ENCODE data around the gene MEX3D.

The MEX3D gene

DNA sequence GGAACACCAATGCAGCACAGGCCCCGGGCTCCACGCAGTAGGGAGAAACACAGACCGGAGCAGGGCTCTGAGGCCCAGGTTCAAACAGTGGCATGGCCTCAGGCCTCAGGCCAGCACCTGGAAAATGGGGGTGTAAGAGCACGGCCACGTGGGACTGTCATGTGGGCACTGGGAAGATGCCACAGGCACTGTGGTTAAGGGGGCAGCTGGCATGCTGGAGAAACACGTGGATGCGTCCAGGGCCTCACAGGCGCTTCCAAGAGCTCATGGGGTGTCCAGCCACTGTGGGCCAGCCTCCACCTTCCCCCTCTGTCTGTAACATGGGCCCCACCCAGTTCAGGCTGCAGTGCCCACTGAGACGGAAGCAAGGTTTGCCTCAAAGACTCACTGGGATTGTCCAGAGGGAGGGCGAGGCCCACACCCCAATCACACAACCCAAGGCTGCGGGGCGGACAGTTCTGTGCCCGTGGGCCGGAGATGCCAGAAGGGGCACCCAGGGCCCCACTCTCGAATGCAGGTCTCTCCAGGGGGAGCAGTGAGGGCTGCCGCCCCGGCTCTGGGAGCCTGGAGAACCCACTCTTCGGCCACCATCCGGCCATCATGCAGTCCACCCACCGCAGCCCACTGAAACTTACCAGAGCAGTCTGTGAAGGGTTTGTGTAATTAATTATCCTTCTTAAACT, 30.8 kb upstream of the MEX3D start:
- no peak overlapping the region for H3K27ac ChIP-seq
- DNase-seq (ENCODE audit: low read depth, low spot score) = no peak

DNA sequence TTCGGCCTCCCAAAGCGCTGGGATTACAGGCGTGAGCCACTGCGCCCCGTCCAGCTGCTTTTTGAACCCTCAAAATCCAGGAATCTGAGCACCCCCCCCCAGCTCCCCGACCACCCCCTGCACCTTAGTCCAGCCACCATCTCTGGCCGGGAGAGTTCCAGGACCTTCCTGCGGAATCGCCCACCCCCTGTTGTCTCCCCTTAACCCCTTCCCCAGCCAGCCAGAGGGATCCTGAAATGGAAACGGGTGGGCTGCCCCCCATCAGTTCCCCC, 25.3 kb upstream of the MEX3D start:
- no peak for DNase-seq (ENCODE audit: low read depth, low spot score)
- H3K27ac ChIP-seq = no peak overlapping the region

DNA sequence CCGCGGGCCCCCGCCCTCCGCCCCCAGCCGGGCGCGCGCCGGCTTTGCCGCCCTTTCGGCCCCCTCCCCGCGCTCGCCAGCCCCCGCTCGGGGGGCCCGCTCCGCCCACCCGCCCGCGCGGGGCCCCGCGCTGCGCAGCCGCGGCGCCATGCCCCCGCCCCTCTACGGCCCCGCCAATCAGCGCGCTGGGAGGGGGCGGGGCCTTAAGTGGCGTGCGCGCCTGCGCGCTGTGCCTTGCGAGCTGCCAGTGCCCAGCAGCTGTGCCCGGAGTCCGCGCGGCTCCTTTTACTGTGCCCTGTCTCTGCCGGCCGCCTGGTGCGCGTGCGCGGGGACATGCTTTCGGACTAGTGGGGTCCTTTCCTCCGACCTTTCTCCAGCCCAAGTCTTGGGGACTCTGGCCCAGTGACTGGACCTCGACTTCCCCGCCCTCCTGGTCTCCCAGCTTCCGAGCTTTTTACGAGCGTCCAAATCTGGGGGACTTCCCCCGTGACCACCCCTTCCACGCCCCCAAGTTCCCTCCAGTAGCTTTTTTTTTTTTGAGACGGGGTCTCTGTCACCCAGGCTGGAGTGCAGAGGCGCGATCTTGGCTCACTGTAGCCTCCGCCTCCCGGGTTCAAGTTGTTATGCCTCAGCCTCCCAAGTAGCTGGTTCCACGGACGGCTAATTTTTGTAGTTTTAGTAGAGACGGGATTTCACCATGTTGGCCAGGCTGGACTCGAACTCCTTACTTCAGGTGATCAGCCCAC, 24.8 kb upstream of the MEX3D start, which contains the start of gene MBD3:
Gene MBD3 (minus strand): TSS at position 111 of the 746 bp plus-strand sequence. CDS start 234 bp downstream, outside the sequence.
- DNase-seq (ENCODE audit: low read depth, low spot score) = peak; percentile 66
- peak within 1 kb of the TSS; percentile 92 for H3K27ac ChIP-seq

DNA sequence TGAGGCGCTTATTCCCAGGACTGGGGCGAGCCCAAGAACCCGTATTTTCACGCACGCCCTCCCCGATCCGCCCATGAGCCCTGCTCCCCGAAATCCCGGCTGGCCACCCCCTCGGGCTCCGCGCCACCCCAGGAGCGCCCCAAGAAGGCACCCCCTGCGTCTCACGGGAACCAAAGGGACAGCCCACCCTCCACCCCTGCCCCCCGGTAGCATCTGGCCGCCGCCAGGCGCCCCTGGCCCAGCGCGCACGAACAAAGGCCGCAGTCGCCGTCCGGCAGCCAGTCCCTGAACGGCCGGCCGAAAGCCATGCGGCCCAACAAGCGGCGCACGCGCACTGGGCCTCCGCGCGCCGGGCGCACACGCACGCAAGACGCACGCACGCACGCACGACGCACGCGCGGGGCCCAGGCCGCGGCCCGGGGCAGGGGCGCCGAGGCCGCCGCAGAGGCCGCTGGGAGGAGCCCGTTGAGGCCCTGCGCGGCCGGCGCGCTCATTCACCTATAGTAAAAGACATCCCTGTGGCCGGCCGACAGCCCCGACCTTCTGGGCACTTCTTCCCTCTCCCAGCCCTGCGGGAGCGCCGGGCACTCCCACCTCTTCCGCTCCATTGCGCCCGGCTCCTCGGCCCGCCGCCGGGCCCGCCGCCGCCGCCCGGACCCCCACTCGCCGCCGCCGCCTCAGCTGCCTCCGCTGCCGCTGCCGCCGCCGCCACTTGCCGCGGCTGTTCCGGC, 24.1 kb upstream of the MEX3D start:
- peak; percentile 24 for DNase-seq (ENCODE audit: low read depth, low spot score)

DNA sequence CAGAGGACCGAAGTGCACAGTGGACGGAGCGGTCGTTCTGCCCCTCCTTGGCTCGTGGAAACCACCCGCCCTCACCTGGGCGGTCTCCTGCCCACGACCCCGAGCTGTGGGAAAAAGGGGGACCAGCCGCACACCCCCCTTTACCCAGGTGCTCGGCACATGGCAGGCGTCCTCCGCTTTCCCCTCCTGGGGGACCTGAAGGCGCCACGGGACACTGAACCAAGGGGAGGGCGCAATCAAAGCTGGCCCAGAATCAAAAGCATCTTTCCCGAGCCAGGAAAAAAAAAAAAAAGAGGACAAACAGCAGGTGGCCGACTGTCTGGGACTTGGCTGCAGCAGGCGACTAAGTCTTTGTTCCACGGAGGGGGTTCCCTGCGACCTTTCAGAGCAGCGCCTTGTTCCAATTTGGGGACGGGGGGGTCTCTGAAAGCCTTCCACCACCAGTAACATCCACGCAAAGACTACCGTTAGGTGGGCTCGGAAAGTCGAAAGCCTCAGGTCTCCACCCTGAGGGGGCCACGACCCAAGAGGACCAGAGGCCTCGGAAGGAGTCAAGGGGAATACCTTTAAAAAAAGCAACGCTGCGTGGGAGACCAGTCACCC, 23.4 kb upstream of the MEX3D start:
- DNase-seq (ENCODE audit: low read depth, low spot score) = no peak
- H3K27ac ChIP-seq = peak overlapping the region; percentile 92

More for the DNA sequence above, 24.1 kb upstream of the MEX3D start:
- H3K27ac ChIP-seq = peak overlapping the region; percentile 92

DNA sequence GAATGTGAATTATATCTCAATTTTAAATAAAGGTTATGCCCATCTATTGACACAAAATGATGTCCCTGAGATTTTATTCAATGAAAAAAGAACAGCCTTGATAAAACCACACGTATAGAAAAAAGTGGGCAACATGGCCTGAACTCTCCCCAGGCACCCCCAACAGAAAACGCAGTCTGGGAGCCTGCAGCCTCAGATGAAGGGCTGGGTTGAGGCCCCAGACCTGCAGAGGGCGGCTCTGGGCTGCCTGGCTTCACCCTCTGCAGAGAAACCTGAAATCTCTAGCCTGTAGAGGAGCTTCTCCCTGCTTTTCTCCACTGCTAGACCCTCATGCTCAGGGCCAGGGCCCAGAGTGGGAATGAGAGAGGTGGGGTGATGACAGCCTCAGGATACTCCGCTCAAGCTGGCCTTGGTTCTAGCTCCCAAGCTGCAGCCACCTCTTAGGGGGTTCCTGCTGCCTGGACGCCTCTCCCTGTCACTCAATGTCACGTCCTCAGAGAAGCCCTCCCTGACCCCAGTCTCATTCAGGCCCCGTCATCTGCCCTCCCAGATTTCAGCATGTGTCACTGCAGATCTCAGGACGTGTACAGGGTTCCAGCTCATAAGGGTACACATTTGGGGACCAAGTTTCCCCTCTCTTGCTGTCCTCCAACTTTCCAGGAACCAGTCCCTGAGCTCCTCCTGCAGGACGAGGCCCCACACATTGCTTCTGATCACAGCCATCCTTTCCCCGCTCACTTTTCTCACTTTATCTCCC, 22.7 kb upstream of the MEX3D start:
- DNase-seq (ENCODE audit: low read depth, low spot score) = no peak
- peak overlapping the region; percentile 92 for H3K27ac ChIP-seq

DNA sequence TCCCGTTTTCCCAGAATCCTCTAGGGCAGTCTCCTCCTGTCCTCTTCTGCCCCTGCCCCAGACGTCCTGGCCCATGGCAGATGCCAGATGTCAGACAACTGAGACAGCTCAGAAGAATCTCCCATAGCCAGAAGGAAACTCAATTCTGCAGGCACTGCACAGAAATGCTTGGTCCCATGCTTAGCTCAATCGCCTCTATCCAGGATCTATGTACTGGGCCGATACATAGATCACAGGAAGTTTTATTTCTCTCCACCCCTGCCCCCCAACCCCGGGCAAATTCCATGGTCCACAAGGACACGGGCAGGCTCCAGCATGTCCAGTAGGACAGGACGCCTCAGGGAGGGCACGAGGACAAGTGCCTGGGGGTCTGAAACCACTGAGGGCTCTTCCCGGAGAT, 19.7 kb upstream of the MEX3D start:
- no peak for DNase-seq (ENCODE audit: low read depth, low spot score)
- peak overlapping the region; percentile 92 for H3K27ac ChIP-seq

DNA sequence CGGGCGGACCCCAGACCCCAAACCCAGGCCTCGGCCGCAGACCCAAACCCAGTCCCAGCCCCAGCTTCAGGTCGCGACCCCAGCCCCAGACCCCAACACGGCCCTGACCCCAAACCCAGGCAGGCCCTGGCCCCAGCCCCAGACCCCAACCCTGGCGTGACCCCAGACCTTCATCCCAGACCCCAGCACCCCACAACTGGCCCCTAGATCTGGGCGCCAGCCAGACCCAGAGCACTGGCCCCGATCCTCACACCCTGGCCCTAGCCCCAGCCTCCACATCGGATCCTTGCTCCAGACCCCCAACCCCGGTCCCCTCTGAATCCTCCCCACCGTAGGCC, 17.1 kb upstream of the MEX3D start:
- H3K27ac ChIP-seq = no peak overlapping the region
- DNase-seq (ENCODE audit: low read depth, low spot score) = no peak

DNA sequence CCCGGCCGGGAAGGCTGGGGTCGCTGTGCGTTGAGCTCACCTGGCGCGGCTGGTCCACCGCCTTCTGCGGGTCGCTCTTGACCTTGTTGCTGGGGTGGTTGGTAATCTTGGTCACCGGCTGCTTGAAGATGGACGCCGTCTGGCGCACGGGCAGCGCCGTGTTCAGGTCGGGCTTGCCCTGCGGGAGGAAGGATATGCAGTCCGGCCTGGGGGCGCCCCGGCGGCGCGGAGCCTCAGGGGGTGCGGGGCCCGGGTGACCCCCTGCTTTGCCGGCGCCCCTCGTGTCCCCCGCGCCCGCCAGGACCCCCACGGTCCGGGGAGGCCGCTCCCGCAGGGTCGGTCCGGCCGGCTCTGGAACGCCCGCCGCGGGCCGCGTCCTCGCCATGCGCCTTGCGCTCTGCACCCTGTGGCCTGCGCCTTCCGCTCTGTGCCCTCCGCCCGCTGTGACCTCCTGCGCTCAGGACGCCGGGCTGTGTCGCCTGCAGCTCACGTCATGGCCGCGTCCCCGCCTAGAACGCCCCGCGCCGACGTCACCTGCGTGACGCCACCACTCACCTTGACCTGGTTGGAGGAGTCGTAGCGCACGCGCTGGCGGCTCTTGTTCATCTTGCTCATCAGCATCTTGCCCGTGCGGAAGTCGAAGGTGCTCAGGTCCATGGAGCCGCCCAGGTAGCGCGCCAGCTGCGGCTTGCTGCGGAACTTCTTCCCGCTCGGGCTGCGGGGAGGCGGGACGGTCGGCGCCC, 16.5 kb upstream of the MEX3D start:
- no peak overlapping the region for H3K27ac ChIP-seq
- no peak for DNase-seq (ENCODE audit: low read depth, low spot score)

DNA sequence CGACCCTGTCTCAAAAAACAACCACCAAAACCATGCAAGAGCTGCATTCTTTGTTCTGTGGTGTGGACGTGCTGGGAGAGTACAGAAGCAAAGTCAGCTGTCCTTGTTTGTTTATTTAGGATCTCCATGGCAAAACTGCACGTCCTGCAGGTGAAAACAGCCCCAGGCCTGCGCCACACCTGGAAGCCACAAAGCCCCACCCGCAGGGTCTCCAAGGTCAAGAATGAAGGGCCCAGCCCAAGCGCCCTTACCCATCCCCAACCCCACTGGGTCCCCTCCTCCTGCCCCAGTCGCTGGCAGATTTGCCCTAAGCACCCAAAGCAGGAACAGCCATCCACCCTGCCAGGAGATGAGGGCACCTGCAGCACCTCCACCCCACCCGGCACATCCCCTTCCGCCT, 14.1 kb upstream of the MEX3D start:
- DNase-seq (ENCODE audit: low read depth, low spot score) = no peak
- no peak overlapping the region for H3K27ac ChIP-seq

DNA sequence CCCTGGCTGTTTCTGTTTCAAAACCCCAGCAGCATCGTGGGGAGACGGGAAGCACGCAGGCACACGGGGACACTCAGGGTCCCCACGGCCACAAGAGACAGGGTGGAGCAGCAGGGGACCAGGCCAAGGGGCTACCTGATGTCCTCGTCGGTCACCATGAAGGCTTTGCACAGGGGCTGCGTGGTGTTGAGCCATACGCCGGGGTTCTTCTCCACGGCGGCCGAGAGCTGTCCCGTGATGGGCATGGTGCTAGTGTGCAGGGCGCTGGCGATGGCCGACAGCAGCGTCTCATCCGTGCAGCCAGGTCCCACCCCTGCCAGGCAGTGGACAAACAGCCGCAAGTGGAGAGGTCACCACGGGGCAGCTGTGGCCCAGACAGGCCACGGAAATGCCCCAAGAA, 12.8 kb upstream of the MEX3D start:
- no peak for DNase-seq (ENCODE audit: low read depth, low spot score)

DNA sequence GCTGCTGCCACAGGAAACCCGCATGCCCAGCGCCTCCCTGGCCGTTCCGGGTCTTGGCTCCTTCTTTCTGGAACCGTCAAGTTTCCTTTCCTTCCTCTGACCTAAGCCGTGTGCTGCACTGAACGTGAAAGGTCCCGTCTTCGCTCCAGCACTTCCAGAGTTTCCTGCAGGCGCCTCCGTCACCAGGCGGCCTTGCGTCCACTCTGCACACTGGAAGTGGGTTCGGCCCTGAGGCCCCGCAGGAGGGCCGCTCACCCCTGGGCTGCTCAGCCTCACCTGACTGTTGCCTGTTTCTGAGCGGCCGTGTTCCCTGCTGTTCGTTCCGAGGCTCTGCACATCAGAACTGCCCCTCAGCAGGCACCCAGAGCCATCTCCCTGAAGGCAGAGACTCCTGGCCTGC, 12.3 kb upstream of the MEX3D start:
- no peak overlapping the region for H3K27ac ChIP-seq
- no peak for DNase-seq (ENCODE audit: low read depth, low spot score)

More for the DNA sequence above, 12.8 kb upstream of the MEX3D start:
- H3K27ac ChIP-seq = no peak overlapping the region

DNA sequence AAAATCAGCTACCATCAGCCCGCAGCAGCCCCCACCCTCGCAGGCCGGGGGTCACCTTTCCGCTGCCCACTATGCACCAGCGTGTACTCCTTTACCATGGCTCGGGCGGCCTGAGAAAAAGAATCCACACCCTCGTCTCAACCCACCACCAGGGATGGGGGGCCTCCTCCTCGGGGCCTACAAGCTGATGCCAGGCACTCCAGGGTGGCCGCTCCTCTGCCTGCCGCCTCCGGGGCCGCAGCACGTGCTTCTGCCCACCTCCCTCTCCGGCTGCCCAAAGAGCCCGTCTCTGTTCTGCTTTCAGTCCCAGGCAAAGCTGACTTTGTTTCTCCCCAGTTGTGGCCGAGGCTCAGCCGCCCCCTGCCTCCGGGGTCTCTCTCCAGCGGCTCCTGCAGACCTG, 11.1 kb upstream of the MEX3D start:
- no peak for DNase-seq (ENCODE audit: low read depth, low spot score)

DNA sequence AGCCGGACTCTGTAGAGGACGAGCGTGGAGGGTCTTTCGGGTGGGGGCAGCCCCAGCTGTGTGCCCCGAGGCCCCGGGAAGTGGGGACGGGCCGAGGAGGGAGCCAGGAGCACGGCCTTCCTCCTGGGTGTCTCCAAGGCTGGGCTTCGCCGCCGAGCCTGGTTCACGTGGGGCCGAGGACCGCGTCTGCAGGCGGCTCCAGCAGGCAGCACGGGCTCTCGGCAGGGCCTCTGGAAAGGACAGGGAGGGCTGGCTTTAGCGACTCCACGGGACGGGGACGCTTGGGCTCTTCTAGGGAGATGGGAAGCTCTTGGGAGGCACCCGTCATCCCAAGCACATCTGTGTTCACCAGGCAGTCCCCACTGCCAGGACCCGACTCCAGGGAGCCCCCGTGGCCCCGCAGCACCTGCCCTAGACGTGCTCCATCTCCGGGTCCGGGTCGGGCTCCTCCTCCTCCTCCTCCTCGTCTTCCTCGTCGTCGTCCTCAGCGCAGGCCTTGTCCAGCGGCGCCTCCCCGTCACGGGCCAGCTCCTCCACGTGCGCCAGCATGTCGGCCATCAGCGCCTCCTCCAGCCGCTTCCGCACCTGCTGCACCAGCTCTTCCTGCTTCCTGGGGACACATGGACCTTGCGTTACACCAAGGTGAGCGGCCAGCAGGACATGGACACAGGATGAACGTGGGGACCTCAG, 9.9 kb upstream of the MEX3D start:
- no peak for DNase-seq (ENCODE audit: low read depth, low spot score)
- H3K27ac ChIP-seq = no peak overlapping the region

More for the DNA sequence above, 11.1 kb upstream of the MEX3D start:
- no peak overlapping the region for H3K27ac ChIP-seq

DNA sequence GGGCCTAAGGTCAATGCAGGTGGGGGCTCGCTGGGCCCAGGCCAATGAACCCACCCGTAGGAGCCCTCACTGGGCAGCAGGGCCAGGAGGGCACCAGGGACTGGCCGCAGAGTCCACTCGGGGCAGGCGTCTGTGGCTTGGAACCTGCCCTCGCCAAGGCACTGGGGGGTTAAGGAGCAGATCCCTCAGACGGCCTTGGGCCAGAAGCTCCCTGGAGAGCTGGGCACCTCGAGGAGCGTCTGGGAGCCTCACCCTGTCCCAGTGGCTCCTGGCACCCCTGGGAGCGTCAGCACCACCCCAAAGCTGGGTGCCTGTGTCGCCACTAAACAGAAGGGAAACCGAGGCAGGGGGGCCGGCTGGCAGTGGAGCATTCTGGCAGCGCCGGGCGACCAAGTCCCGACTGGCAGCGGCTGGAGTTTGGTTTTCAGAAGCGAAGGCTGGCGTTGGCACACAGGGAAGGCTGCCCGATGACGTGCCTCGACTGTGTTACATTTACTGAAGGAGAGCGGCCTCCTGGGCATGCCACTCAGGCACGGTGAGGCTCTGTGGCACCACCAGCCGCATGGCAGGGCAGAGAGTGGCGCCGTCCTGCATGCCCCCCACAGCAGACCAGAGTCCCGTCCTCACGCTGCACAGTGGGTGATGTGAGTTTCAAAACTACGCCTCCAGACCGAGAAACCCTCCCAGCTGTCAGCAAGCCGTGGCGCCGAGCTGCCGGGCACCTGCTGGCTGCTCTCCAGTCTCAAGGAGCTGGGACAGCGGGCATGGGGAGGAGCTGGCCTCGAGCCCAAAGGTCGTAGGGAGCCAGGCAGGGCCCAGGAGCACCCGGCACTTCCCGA, 9.2 kb upstream of the MEX3D start:
- no peak for DNase-seq (ENCODE audit: low read depth, low spot score)
- H3K27ac ChIP-seq = no peak overlapping the region

DNA sequence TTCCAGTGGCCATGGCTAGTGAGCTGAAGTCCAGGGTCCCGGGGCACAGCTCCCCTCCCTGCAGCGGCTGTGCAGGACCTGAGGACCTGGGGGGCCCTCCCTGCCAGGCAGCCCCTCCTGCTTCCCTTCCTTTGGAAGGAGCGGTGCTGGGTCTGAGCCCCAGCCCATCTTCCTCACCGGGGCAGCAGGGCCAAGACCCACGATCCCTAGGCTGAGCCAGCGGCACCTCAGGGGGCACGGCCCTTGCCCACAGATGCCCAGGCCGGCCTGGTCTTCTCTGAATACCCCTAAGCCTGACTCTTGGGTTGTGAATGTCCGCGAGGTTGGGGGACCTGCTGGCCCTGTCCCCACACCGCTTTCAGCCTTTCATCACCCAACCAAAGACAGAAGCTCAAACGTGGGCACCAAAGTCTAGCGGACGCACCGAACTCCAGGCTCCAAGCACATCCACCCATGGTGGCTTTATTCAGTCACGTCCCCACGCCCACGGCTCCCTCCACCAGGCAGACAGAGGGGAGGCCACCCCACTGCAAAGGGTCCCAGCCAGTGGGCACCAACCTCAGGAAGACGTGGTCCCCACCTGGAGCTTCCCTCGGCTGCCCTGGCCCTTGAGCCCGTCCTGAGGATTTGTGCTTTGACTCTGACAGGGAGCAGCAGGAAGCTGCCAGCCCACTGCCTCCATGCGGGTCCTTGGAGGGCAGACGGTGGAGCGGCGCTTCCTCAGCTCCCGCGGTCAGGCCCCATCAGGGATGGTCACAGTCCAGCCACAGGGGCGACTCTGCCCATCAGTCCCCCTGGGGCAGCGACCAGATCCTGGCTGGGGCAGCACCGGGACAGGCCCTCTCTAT, 8.3 kb upstream of the MEX3D start:
- no peak overlapping the region for H3K27ac ChIP-seq
- DNase-seq (ENCODE audit: low read depth, low spot score) = no peak

All from epithelial cell of prostate (primary cell).